ENCODE results near the gene JARID2.
"Not testable (repeated sequence)": the region's sequence is repeated elsewhere in the genome, so short reads cannot be mapped to it uniquely, and the experiment has no call there.

JARID2 gene

DNA sequence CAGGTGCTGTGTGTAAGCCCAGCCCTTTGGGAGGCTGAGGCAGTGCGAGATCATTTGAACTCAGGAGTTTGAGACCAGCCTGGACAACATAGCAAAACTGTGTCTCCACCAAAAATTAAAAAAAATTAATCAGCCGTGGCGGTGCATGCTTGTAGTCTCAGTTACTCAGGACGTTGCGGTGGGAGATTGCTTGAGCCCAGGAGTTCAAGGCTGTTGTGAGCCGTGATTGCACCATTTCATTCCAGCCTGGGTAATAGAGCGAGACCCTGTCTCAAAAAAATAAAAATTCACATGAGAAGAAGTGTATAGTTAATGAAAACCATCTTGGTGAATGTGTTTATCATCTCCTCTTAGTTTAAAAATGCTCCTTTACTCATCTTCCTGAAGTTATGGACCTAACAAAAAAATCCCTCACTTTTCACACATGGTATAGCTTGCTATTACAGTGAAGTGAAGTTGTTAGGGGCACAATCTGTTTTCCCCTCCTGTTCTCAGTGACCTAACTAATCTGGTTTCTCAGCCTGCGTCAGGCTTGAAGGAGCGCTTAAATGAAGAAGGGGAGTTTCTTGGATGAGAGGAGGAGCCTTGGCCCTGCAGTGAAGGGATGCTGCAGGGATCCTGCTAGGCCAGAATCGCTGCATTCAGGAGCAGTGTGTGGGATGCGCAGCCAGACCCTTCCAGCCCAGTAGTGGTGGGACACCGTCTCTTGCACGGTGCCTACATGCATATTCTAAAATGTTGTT is 45.3 kb downstream of the JARID2 start:
- DNase-seq: no peak

DNA sequence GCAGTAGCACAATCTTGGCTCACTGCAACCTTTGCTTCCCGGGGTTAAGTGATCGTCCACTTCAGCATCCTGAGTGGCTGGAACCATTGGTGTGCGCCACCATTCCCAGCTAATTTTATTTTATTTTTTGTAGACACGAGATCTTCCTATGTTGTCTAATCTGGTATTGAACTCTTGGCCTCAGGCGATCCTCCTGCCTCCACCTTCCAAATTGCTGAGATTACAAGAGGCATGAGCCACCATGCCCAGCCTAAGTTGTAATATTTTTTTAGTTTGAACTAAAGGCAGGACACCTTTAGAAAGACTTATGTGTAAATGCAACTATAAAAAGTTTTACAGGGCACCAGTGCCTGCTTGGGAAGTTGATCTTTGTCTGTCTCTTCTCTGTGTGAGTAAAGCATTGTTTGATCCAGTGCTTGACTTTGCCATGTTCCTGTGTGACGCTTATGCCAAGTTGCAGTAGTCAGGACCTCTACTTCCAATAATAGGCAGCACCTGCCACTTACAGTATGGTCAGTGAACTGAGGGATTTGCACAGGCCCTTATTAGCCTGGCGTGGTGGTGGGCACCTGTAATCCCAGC is 46.9 kb downstream of the JARID2 start:
- DNase-seq: no peak

- DNase-seq: no peak
These were observed 47.8 kb downstream of the JARID2 start for GRCh38 chr6:15293674-15294073.

GRCh38 chr6:15294504-15294903 is 48.6 kb downstream of the JARID2 start:
- no peak for DNase-seq

DNA sequence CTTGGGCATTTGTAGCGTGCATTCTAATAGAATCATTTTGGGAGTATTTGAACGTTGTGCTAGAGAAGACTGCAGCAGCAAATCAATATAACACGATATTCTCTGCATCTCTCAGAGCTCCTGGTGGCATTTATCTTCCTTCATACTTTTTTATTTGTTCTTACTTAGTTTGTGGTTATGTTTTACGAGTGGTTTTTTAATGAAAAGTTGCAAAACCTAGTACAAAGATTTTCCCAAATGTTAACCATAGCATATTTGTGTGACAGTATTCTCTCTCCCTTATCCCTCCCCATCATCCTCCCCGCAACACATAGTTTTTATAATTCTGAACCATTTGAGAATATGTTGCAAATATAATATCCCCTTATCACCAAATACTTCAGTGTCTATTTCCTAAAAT is 50.4 kb downstream of the JARID2 start:
- no peak for DNase-seq

DNA sequence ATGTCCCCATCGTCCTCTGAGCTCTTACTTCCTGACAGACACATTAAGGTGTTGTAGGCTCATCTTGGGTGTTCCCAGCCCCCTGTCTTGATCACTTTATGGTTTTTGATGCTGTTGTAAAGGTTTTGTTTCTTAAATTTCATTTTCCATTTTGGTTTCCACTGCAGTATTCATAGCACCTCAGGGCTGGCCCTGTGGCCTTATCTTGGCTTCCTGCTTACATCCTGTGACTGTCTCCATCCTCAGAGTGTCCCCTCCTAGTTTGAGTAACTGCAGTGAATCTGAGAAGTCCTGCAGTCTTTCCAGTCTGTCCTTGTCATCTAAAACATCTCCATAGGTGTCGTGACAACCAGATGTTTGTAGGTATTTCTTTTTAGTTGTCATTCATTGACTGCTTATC is 50.9 kb downstream of the JARID2 start:
- DNase-seq: peak in 1 of 5 donors; percentile 75

DNA sequence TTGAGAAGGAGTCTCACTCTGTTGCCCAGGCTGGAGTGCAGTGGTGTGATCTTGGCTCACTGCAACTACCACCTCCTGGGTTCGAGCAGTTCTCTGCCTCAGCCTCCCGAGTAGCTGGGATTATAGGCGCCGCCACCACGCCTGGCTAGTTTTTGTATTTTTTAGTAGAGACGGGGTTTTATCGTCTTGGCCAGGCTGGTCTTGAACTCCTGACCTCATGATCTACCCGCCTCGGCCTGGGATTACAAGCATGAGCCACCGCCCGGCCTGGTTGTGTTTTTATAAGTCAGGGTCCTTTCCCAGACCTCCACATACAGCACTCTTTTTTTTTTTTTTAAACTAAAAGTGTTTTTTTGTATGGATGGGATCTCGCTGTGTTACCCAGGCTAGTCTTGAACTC is 51.3 kb downstream of the JARID2 start:
- DNase-seq: not testable (repeated sequence)

GRCh38 chr6:15297895-15298590 is 52.2 kb downstream of the JARID2 start:
- no peak for DNase-seq

DNA sequence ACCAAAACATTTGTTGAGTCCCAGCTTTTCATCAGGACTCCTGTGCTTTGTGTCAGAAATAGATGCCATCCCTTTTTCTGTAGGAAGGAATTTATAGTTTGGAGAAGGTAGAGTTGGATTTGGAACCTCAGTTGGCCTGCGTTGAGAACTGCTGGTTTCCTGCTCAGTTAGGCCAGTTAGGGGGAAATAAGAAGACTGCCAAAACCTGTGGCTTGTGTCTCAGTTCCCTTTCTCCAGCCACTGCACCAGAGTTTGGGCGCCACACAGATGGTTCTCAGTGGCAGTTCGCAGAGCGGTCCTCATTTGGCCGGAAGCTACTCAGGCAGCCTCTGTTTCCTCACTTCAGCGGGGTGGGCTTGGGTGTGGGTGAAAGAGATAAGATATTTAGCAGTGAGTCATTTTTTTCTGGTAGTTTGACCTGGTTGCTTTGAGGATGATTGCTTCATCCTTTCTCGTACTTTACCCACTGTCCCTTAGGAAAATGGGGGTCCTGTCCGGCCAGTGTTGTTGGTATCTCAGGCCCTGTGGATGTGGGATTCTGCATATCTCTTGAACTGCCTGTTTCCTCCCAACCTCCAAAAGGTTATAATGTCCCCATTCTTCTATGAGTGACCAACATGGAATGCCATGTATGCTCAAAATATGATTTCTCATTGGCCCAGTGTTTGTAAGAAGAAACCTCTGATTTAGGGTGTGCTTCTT is 53.7 kb downstream of the JARID2 start:
- DNase-seq: peak in 1 of 5 donors; percentile 68

DNA sequence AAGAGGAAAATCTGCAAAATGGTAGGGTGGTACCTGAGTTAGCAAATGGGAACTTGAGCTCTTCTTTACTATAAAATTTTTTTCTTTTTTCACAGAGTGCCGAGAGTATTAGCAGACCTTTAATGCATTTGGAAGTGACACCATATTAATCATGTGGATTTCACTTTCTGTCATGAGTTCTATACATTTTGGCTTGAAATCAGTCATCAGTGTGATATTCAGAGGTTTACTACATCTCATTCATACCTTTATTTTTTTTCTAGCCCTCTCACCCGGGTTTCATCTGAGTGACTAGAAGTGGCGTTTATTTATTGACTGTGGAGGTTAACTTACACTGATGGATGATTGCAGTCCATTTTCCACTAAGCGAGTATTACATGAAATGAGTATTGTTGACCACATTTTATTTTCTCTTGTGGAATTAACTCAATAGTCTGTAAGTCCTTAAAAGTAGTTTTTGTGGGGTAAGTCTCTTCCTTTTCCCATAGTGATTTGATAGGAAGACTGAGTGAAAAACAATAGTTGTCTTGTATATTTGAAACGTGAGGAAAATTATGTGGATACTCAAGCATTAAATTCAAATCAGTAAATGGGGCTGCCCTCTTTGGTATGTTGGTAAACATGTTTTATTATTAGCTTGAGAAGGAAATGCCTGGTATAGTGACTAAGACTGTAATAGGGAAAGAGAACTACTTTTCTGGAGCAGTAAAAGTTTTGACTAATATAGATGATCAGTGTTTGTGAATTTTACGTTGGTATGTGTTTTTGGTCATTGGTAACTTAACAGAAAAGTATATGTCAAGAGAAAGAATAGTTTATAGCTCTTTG is 55.5 kb downstream of the JARID2 start:
- DNase-seq: peak in 1 of 5 donors; percentile 71

DNA sequence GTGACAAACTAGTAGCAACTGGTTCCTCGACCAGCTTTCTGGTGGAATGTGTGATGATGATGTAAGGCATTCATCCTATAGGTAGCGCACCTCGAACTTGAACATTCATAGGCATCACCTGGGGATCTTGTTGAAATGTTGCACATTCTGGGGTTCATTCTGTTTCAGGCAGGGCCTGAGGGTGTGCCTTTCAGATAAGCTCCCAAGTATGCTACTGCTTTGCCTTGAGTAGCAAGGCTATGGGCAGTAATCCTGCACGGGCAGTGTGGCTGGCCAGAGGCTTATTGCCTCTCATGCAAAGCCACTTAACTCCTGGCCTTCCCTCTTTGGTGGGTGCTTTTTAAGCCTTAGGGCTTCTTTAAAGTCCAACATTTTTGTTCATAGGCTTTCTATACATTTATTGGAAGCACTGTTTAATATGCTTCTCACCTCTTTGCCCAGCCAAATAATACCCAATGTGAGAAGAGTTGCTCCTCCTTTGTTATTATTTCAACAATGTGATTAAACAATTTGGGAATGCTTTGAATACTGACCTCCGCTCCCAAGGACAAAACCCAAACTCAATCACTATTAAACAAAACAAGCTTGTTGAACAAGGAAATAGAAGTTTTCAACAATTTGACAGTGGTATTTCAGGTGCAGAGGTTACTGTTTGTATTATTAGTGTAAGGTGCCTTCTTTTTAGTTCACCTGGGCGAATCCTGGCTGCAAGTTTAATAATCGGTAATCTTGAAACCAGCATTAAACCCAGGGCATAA is 57.5 kb downstream of the JARID2 start:
- DNase-seq: no peak

GRCh38 chr6:15303920-15304291 is 58.0 kb downstream of the JARID2 start:
- no peak for DNase-seq

- no peak for DNase-seq
These were observed 58.6 kb downstream of the JARID2 start for GRCh38 chr6:15304337-15305042.

GRCh38 chr6:15305496-15305895 is 59.6 kb downstream of the JARID2 start:
- DNase-seq: peak in 1 of 5 donors; percentile 61

DNA sequence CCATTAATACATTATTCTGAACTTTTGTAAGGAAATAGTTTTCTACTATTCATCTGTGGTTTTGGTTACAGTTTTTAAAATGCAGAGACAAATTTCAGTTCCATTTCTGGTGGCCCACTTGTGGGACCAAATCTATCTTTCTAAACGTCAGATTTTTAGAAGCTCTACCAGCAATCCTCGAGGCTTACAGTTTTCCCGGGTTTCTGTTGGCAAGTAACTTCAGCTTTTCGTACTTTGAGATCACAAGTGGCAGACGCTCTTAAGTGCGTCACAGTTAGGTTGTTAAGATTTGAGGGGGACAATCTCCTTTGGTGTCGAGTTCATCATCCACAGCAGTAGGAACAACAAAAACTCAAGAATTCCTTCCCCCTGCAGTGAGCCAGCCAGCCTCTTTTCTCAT is 60.0 kb downstream of the JARID2 start:
- no peak for DNase-seq

DNA sequence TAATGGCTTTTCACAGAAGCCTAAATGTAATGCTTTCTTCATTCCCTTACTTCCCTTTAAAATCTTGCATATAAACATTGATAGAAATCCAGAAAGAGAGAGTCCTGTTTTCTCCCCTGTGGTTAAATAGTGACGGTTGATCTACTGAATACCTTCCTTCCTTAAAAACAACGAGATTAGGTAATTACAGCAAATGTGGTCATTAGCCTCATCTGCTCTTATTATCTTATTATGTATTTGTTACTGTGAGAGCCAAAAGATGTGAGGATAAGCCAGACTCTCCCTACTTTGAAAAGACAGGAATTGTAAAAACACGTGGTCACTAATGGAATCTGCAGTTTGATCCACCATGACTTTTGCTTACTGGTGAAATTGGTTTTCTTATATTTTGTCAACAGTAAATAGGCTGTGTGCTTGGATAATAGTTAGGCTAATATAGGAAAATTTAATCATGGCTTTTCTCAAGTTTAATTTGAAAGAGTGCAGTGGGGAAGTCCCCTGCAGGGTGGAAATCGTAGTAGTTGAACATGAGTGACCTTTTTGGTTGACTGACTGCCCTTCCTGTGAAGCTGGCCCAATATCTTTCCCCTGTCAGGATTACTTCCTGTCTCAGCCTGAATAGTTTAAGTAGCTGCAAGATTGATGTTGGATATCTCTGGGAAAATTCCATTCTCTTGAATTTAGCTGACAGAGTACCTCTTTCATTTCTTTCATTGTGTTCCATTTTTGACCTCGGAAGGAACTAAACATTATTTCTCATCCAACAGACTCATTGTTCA is 62.8 kb downstream of the JARID2 start:
- DNase-seq: no peak

DNA sequence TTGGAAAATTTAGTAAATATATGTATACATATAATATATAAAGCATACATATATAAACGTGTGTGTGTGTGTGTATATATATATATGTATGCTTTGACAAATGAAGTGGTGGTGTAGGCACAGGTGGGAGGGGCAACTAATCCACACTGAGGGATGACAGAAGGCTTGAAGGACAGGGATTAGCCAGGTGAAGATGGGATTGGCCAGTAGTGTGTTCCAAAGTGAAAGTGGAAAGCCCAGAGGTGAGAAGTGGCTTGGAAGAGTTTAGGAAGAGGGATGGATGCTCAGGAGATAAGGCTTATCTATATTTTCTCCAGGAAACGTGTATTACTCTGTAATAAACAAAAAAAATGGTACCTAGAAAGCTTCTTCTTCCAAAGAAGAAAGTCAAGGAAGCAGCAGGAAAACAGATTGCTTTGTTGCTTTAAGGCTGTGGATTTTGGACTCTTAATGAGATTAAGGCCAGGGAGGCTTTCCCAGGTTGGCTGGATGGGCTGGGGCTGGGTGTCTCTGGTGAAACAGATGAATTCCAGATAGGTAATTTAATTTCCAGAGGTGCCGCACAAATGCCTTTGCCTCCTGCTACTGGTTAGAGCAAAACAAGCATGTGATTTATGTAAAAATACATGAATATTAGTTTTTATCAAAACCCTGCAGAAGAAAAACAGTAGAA is 63.9 kb downstream of the JARID2 start:
- DNase-seq: no peak

DNA sequence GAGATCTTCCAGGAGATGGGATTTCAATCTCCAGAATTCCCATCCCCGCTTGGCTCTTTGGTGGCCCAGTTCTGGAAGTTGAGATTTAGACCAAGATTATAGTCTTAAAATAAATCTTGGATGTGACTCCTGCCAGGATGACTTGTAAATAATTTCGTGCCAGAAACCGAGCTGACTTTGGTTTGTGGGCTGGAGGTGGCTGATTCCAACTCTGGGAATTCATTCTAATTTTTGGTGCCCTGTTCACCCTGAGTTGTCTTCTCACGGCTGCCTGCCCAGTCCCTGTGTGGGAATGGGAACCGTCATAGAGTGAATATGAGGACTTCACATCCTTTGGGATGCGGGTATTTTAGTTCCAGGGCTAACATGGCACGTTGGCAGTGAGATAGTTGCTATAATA is 64.8 kb downstream of the JARID2 start:
- DNase-seq: no peak

DNA sequence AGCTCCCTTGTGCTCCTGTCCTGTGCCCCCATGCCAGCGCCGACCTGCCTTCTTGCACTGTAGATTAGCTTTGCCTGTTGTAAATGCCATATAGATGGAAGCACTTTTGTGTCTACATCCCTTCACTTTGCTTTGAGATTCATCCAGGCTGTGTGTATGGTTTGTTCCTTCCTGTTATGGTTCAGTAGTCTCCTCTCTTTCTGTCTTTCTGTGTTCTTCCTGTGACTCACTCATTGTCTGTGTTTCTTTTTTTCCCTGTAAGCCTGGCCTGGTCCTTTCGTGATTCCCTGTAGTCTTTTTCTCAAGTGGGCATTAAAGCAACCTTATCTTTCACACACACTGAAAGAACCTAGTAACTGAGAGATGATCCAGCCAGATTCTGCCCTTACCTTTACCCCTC is 66.6 kb downstream of the JARID2 start:
- peak in 1 of 5 donors; percentile 17 for DNase-seq

- no peak for DNase-seq
These were observed 67.5 kb downstream of the JARID2 start for GRCh38 chr6:15313367-15313766.
